SH-SY5Y (cell line): Measurements from ENCODE around the gene LIF.

Experiments
- GATA2 ChIP-seq: IDR thresholded peaks from 2 replicates; pipeline ENCODE4 v1.6.1; 2011; ENCODE audit warnings: mild to moderate bottlenecking, low read depth, low read length
- GATA3 ChIP-seq: IDR thresholded peaks from 2 replicates; pipeline ENCODE4 v1.6.1; 2011; ENCODE audit warnings: low read depth, mild to moderate bottlenecking, low read length, moderate library complexity

- no peak for TF ChIP-seq GATA2
- TF ChIP-seq GATA3, result no peak
Measured at GRCh38 chr22:30277547-30278344, 31.2 kb upstream of the LIF start.
